K562 (cell line): Measurements from ENCODE around the gene ZSWIM1. TPM values are rescaled to one million over a fixed set of nuclear protein-coding genes. Genes with fewer than 3 reads are reported as not detected.
A peak's percentile ranks its signal among the peaks of the same experiment; 100 is the strongest.

Experiments
- ASH1L ChIP-seq: fragments of 450-650 bp; IDR thresholded peaks from 2 replicates; pipeline ENCODE4 v1.6.1; 2018; ENCODE audit warnings: borderline replicate concordance, mild to moderate bottlenecking, low read depth; ENCODE audit not compliant: partially characterized antibody
- ATF1 ChIP-seq, 2 experiments: fragments of 450-650 bp in 1 of 2; IDR thresholded peaks; 2 replicates each; pipeline ENCODE4 v1.6.1; 2016; ENCODE audit warnings: missing compliant biosample characterization in 1 of 2, missing genetic modification characterization in 1 of 2
- BDP1 ChIP-seq: IDR thresholded peaks from 3 replicates; pipeline ENCODE4 v1.6.1; 2011; ENCODE audit not compliant: insufficient read length, insufficient read depth
- CCAR2 ChIP-seq: fragments of 200-400 bp; formaldehyde crosslinking; IDR thresholded peaks from 2 replicates; pipeline ENCODE4 v1.6.1; 2017; ENCODE audit warnings: mild to moderate bottlenecking, low read depth, low read length
- EGR1 ChIP-seq: fragments of 450-650 bp; conservative IDR thresholded peaks from 2 replicates; pipeline ENCODE4 v1.6.1; 2017; ENCODE audit warnings: mild to moderate bottlenecking
- FOXK1 ChIP-seq: sonication (generic); formaldehyde crosslinking; IDR thresholded peaks from 2 replicates; pipeline ENCODE4 v1.8.0; 2022; ENCODE audit warnings: missing genetic modification reagents, mild to moderate bottlenecking, borderline replicate concordance
- NCOA1 ChIP-seq: fragments of 450-650 bp; IDR thresholded peaks from 2 replicates; pipeline ENCODE4 v1.6.1; 2016; ENCODE audit warnings: low read depth
- NCOA6 ChIP-seq: fragments of 450-650 bp; IDR thresholded peaks from 2 replicates; pipeline ENCODE4 v1.6.1; 2017; ENCODE audit warnings: mild to moderate bottlenecking
- NR2C2 ChIP-seq, 2 experiments: fragments of 200-800 bp in 1 of 2; sonication (Bioruptor generic) in 1 of 2; sonication (generic) in 1 of 2; formaldehyde crosslinking in 1 of 2; IDR thresholded peaks; 2 replicates each; pipeline versions ENCODE4 v1.6.1 to v1.8.0; 2016 to 2022; ENCODE audit warnings: mild to moderate bottlenecking in 1 of 2, missing compliant biosample characterization in 1 of 2, missing genetic modification characterization in 1 of 2, missing genetic modification reagents in 1 of 2
- POLR3A ChIP-seq: IDR thresholded peaks from 2 replicates; pipeline ENCODE4 v1.6.1; 2011; ENCODE audit warnings: borderline replicate concordance, mild to moderate bottlenecking, moderate library complexity; ENCODE audit not compliant: insufficient read length, insufficient read depth; ENCODE audit errors: extremely low read depth
- SPI1 ChIP-seq: IDR thresholded peaks from 2 replicates; pipeline ENCODE4 v1.6.1; 2011; ENCODE audit warnings: low read depth, low read length, control low read depth, borderline replicate concordance
- TCFL5 ChIP-seq: fragments of 250-450 bp; sonication (Bioruptor Pico); conservative IDR thresholded peaks from 2 replicates; pipeline ENCODE4 v1.6.1; 2021; ENCODE audit warnings: mild to moderate bottlenecking, moderate library complexity, matching md5 sums
- ZKSCAN3 ChIP-seq: fragments of 250-450 bp; sonication (Bioruptor Pico); IDR thresholded peaks from 2 replicates; pipeline ENCODE4 v1.4.0; 2020
- ZNF212 ChIP-seq: fragments of 450-650 bp; formaldehyde crosslinking; IDR thresholded peaks from 2 replicates; pipeline ENCODE4 v1.4.0; 2020; ENCODE audit warnings: mild to moderate bottlenecking
- ZNF24 ChIP-seq: fragments of 450-650 bp; IDR thresholded peaks from 2 replicates; pipeline ENCODE4 v1.6.1; 2016
- polyA plus RNA-seq, 8 experiments: library from polyadenylated mRNA; depleted of rRNA in 4 of 8; stranded (reverse) in 5 of 8; unstranded in 3 of 8; fragments of >200 nt; fragmentation: Nextera tagmentation in 2 of 8; fragmentation: Illumina TruSeq in 1 of 8; extraction: Ambion mirVana in 2 of 8; extraction: Trizol in 1 of 8; gene quantifications; 2 replicates each; pipeline versions ENCODE4 v1.2.1 to v1.2.3, GENCODE V29; 2011 to 2014; ENCODE audit warnings: inconsistent platforms in 1 of 8, missing spikeins in 1 of 8
- total RNA-seq, 7 experiments: library from RNA; depleted of rRNA in 6 of 7; stranded (reverse); fragments of >200 nt in 6 of 7; fragmentation: Illumina TruSeq in 2 of 7; extraction: Trizol in 2 of 7; gene quantifications; 2 replicates each; pipeline versions ENCODE4 v1.2.1 to v1.2.3, GENCODE V29; 2011 to 2021; ENCODE audit warnings: low replicate concordance in 1 of 7
- TF ChIP-seq, protein P1 (sequence below), 2 experiments: fragments of 450-650 bp; IDR thresholded peaks; 2 replicates each; pipeline ENCODE4 v1.6.1; 2016; ENCODE audit warnings: mild to moderate bottlenecking in 2 of 2, borderline replicate concordance in 1 of 2, low read depth in 1 of 2, moderate library complexity in 1 of 2
- TF ChIP-seq, protein P2 (sequence below): fragments of 200-800 bp; sonication (Bioruptor generic); IDR thresholded peaks from 2 replicates; pipeline ENCODE4 v1.6.1; 2017; ENCODE audit warnings: missing genetic modification characterization, missing compliant biosample characterization
- TF ChIP-seq, protein P3 (sequence below), 2 experiments: IDR thresholded peaks; 2 replicates each; pipeline ENCODE4 v1.6.1; 2011; ENCODE audit warnings: borderline replicate concordance in 1 of 2, control low read depth in 1 of 2, low read depth in 1 of 2, low read length in 1 of 2, mild to moderate bottlenecking in 1 of 2, mixed read lengths in 1 of 2, moderate library complexity in 1 of 2; ENCODE audit not compliant: insufficient read depth in 1 of 2, insufficient read length in 1 of 2, poor library complexity in 1 of 2, severe bottlenecking in 1 of 2; ENCODE audit errors: extremely low read depth in 1 of 2

Gene ZSWIM1
- total and polyA plus RNA-seq, 9 of the 15 experiments (the other 6 are each of a cell fraction or from before 2014, with no cell fraction given) = 2.5 to 15.6 (median 9.5) TPM

DNA sequence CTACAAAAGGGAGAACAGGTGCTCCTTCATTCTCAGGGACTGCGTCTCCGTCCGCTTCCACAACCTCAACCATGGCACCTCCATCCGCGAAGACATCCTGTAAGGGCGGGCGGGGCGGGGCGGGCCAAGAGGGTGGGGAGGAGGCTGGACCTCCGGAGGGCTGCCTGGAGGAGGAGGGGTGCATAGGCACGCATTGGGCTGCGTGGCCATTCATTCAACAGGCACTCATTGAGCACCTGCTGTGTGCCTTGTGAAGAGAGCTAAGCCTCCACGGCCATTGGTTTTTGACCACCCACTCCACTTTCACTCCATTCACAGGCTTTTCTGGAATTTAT, 23.2 kb upstream of the ZSWIM1 start (continued):
- TF ChIP-seq, protein P1, sequence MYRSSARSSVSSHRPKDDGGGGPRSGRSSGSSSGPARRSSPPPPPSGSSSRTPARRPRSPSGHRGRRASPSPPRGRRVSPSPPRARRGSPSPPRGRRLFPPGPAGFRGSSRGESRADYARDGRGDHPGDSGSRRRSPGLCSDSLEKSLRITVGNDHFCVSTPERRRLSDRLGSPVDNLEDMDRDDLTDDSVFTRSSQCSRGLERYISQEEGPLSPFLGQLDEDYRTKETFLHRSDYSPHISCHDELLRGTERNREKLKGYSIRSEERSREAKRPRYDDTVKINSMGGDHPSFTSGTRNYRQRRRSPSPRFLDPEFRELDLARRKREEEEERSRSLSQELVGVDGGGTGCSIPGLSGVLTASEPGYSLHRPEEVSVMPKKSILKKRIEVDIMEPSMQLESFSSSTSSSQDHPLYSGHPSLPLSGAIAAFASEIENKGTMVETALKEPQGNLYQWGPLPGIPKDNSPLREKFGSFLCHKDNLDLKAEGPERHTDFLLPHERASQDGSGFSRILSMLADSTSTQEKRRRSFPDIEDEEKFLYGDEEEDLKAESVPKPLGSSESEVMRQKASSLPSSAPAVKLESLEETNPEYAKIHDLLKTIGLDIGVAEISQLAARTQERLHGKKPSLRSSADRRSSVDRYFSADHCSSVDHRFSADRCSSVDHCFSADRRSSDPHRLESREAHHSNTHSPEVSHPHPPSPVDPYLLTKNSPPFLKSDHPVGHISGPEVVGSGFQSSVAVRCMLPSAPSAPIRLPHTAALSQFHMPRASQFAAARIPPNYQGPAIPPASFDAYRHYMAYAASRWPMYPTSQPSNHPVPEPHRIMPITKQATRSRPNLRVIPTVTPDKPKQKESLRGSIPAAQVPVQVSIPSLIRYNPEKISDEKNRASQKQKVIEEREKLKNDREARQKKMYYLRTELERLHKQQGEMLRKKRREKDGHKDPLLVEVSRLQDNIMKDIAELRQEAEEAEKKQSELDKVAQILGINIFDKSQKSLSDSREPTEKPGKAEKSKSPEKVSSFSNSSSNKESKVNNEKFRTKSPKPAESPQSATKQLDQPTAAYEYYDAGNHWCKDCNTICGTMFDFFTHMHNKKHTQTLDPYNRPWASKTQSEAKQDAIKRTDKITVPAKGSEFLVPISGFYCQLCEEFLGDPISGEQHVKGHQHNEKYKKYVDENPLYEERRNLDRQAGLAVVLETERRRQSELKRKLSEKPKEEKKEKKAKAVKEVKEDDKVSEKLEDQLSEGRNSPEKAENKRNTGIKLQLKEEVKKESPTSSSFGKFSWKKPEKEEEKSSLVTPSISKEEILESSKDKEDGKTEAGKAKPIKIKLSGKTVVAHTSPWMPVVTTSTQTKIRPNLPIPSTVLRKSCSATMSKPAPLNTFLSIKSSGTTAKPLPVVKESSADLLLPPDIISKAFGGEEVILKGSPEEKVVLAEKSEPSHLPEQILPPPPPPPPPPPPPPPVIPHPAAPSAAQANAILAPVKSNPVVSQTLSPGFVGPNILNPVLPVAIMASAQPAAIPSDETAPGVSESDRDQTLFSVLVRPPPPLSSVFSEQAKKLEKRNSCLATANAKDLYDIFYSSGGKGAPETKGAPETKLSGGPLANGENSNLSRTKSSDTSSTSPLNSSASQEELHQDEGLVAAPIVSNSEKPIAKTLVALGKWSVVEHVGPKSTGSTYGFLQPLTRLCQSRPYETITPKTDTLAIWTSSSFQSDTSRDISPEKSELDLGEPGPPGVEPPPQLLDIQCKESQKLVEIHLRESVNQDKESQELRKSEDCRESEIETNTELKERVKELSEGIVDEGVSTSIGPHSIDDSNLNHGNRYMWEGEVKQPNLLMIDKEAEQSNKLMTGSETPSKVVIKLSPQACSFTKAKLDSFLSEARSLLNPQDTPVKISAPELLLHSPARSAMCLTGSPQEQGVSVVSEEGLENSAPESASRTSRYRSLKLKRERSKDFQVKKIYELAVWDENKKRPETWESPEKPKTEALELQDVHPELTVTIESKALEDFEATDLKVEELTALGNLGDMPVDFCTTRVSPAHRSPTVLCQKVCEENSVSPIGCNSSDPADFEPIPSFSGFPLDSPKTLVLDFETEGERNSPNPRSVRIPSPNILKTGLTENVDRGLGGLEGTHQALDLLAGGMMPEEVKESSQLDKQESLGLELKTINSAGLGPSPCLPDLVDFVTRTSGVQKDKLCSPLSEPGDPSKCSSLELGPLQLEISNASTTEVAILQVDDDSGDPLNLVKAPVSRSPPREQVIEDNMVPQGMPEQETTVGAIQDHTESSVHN (IDR thresholded peaks at IDR 0.05; ENCODE audit: borderline replicate concordance in 1 of 2, low read depth in 1 of 2) = no peak
- no peak for TF ChIP-seq NR2C2 (CRISPR knock-in tag; IDR thresholded peaks at IDR 0.05)
- TF ChIP-seq NR2C2 (tag; IDR thresholded peaks at IDR 0.05) = peak; percentile 94
- no peak for TF ChIP-seq FOXK1 (CRISPR knock-in tag)
- TF ChIP-seq TCFL5 (CRISPR knock-in tag) = no peak
- no peak for TF ChIP-seq NCOA1
- TF ChIP-seq, protein P2, sequence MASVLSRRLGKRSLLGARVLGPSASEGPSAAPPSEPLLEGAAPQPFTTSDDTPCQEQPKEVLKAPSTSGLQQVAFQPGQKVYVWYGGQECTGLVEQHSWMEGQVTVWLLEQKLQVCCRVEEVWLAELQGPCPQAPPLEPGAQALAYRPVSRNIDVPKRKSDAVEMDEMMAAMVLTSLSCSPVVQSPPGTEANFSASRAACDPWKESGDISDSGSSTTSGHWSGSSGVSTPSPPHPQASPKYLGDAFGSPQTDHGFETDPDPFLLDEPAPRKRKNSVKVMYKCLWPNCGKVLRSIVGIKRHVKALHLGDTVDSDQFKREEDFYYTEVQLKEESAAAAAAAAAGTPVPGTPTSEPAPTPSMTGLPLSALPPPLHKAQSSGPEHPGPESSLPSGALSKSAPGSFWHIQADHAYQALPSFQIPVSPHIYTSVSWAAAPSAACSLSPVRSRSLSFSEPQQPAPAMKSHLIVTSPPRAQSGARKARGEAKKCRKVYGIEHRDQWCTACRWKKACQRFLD (CRISPR knock-in tag) = 0 out of 2 replicates have a peak, but pooled peaks have one; percentile 4
- TF ChIP-seq CCAR2 = no peak
- TF ChIP-seq ATF1 (CRISPR knock-in tag; IDR thresholded peaks at IDR 0.05) = no peak
- TF ChIP-seq ATF1 (tag; IDR thresholded peaks at IDR 0.05) = no peak
- TF ChIP-seq ZNF212 = no peak
- 0 out of 2 replicates have a peak, but pooled peaks have one; percentile 11 for TF ChIP-seq ZNF24
- no peak for TF ChIP-seq POLR3A
- TF ChIP-seq, protein P3, sequence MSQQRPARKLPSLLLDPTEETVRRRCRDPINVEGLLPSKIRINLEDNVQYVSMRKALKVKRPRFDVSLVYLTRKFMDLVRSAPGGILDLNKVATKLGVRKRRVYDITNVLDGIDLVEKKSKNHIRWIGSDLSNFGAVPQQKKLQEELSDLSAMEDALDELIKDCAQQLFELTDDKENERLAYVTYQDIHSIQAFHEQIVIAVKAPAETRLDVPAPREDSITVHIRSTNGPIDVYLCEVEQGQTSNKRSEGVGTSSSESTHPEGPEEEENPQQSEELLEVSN (IDR thresholded peaks at IDR 0.05; ENCODE audit: borderline replicate concordance in 1 of 2, extremely low read depth in 1 of 2, insufficient read depth in 1 of 2, insufficient read length in 1 of 2, low read depth in 1 of 2, low read length in 1 of 2, poor library complexity in 1 of 2, severe bottlenecking in 1 of 2) = peak in 1 of 2 experiments; percentile 29
- no peak for TF ChIP-seq SPI1
- no peak for TF ChIP-seq EGR1
- no peak for TF ChIP-seq ZKSCAN3 (CRISPR knock-in tag)
- no peak for TF ChIP-seq NCOA6
- TF ChIP-seq ASH1L = no peak
- TF ChIP-seq BDP1 = no peak
